HL-60 (cell line): ENCODE data around the gene ECEL1.
"Not testable (repeated sequence)": the region's sequence is repeated elsewhere in the genome, so short reads cannot be mapped to it uniquely, and the experiment has no call there.

ENCODE experiments used
- DNase-seq, 2 experiments: peaks; one replicate each; pipeline ENCODE4 v3.0.0-alpha.2; 2010 to 2020; ENCODE audit warnings: low read depth in 1 of 2, low spot score in 1 of 2
- H3K27ac ChIP-seq: fragments of 250-450 bp; sonication (Bioruptor Pico); replicated peaks from 2 replicates; pipeline ENCODE4 v1.5.1; 2020; ENCODE audit warnings: mild to moderate bottlenecking, moderate library complexity
- H3K27me3 ChIP-seq: fragments of 250-450 bp; sonication (Bioruptor Pico); 2 replicates; pipeline ENCODE4 v1.5.1; 2021; ENCODE audit warnings: mild to moderate bottlenecking, moderate library complexity; ENCODE audit not compliant: insufficient read depth, poor library complexity, severe bottlenecking
- H3K4me3 ChIP-seq: replicated peaks from 2 replicates; pipeline ENCODE4 v1.5.1; 2011; ENCODE audit warnings: mild to moderate bottlenecking, control low read depth, low read length; ENCODE audit not compliant: insufficient read depth
- GABPA ChIP-seq: IDR thresholded peaks from 2 replicates; pipeline ENCODE4 v1.6.1; 2012; ENCODE audit warnings: low read depth
- POLR2AphosphoS5 ChIP-seq: IDR thresholded peaks from 2 replicates; pipeline ENCODE4 v1.6.1; 2012; ENCODE audit warnings: low read depth
- SPI1 ChIP-seq: IDR thresholded peaks from 2 replicates; pipeline ENCODE4 v1.6.1; 2012; ENCODE audit warnings: low read depth, mild to moderate bottlenecking, borderline replicate concordance
- TF ChIP-seq, protein P1 (sequence below): IDR thresholded peaks from one replicate; pipeline ENCODE4 v1.5.1; 2011; ENCODE audit warnings: low read length, control low read depth, inconsistent platforms; ENCODE audit not compliant: insufficient read depth
- TF ChIP-seq, protein P2 (sequence below): IDR thresholded peaks from 2 replicates; pipeline ENCODE4 v1.6.1; 2012; ENCODE audit warnings: low read depth; ENCODE audit not compliant: insufficient replicate concordance

ECEL1 gene

DNA sequence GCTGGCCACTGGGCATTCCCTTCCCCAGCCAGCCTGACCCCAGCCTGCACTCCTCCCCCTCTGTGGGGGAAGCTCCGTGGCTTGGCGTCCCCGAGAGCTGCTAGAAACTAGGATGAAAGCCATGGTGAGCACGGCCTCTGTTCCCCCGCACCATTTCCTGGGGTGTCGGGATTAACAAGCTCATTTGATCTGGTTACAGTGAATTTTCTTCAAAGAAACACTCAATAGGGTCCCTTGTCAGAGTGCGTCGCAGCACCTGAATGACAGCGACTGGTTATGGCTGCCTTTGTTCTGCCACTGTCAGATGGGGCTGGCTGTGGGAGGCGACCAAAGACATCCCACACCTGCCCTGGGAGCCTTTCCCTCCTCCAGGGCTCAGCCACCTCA is 39.3 kb downstream of the ECEL1 start:
- no peak for DNase-seq
- peaks cover 2% of the 10 kb centered on the region for H3K27me3 ChIP-seq
- no peak overlapping the region for H3K4me3 ChIP-seq
- TF ChIP-seq POLR2AphosphoS5 (no peak), GABPA (no peak), SPI1 (no peak)
- TF ChIP-seq, protein P1, sequence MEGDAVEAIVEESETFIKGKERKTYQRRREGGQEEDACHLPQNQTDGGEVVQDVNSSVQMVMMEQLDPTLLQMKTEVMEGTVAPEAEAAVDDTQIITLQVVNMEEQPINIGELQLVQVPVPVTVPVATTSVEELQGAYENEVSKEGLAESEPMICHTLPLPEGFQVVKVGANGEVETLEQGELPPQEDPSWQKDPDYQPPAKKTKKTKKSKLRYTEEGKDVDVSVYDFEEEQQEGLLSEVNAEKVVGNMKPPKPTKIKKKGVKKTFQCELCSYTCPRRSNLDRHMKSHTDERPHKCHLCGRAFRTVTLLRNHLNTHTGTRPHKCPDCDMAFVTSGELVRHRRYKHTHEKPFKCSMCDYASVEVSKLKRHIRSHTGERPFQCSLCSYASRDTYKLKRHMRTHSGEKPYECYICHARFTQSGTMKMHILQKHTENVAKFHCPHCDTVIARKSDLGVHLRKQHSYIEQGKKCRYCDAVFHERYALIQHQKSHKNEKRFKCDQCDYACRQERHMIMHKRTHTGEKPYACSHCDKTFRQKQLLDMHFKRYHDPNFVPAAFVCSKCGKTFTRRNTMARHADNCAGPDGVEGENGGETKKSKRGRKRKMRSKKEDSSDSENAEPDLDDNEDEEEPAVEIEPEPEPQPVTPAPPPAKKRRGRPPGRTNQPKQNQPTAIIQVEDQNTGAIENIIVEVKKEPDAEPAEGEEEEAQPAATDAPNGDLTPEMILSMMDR, result no peak
- TF ChIP-seq, protein P2, sequence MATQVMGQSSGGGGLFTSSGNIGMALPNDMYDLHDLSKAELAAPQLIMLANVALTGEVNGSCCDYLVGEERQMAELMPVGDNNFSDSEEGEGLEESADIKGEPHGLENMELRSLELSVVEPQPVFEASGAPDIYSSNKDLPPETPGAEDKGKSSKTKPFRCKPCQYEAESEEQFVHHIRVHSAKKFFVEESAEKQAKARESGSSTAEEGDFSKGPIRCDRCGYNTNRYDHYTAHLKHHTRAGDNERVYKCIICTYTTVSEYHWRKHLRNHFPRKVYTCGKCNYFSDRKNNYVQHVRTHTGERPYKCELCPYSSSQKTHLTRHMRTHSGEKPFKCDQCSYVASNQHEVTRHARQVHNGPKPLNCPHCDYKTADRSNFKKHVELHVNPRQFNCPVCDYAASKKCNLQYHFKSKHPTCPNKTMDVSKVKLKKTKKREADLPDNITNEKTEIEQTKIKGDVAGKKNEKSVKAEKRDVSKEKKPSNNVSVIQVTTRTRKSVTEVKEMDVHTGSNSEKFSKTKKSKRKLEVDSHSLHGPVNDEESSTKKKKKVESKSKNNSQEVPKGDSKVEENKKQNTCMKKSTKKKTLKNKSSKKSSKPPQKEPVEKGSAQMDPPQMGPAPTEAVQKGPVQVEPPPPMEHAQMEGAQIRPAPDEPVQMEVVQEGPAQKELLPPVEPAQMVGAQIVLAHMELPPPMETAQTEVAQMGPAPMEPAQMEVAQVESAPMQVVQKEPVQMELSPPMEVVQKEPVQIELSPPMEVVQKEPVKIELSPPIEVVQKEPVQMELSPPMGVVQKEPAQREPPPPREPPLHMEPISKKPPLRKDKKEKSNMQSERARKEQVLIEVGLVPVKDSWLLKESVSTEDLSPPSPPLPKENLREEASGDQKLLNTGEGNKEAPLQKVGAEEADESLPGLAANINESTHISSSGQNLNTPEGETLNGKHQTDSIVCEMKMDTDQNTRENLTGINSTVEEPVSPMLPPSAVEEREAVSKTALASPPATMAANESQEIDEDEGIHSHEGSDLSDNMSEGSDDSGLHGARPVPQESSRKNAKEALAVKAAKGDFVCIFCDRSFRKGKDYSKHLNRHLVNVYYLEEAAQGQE, result no peak
- H3K27ac ChIP-seq, result no peak overlapping the region

DNA sequence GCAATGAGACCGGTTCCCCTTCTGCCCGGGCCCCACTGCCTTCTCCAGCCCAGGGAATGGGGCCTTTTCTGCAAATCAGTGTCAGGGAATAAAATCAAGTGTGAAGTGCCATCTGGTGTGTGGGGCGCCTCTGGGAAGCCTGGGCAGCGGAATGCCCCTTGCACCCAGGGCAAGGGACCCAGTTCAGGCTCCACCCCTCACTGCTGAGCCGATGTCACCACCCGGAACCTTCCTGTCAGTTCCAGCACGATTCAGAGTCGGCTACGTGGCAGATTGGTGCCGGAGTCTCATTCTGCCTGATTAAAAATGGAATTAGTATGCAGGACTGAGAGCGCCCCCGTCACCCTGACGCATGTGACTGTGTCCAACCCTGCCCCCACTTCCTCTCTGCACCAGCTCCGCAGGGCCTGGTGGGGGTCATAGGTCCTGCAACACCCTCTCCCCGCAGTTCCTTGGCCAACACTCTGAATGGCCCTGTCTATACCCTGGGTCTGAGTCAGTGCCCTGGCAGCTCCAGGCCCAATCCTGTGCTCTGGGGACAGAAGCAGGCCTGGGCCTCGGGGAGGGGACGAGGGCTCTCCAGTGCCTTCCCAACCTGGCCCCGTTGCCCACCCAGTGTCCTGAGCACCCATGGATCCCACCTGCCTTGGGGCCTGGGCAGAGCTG is 39.9 kb downstream of the ECEL1 start:
- no peak for TF ChIP-seq SPI1
- no peak for TF ChIP-seq POLR2AphosphoS5
- TF ChIP-seq, protein P2, result no peak
- TF ChIP-seq GABPA, result no peak
- TF ChIP-seq, protein P1, result no peak
- no peak for DNase-seq
- H3K27ac ChIP-seq, result no peak overlapping the region
- peaks cover 2% of the 10 kb centered on the region for H3K27me3 ChIP-seq
- H3K4me3 ChIP-seq, result no peak overlapping the region

DNA sequence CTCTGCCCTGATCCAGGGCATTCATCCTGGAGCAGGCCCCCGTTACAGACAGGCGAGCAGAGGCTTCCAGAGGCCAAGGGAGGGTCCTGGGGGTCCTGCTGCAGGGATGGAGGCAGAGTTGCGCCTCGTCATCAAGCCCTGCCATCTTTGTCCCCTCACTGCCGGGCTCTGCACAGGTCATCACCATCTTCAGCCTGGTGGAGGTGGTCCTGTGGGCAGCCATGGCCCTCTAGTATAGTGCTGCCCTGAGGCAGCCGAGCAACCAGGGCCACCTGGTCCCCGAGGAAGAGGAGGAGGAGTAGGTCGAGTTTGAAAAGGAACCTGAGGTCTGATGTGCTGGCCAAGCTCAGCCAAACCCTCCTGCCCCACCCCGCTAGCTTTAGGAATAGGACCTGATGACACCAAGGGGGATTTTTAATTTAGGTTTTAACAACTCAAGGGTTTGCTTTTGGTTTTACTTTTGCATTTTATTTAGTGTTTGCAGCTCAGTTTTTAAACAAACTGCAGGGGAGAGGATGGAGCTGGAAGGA is 40.5 kb downstream of the ECEL1 start:
- Histone ChIP-seq H3K4me3 (no peak overlapping the region), H3K27ac (no peak overlapping the region), H3K27me3 (peaks cover 2% of the 10 kb centered on the region)
- DNase-seq, result no peak
- TF ChIP-seq, protein P1, result no peak
- TF ChIP-seq GABPA (no peak), SPI1 (no peak)
- TF ChIP-seq, protein P2, result no peak

DNA sequence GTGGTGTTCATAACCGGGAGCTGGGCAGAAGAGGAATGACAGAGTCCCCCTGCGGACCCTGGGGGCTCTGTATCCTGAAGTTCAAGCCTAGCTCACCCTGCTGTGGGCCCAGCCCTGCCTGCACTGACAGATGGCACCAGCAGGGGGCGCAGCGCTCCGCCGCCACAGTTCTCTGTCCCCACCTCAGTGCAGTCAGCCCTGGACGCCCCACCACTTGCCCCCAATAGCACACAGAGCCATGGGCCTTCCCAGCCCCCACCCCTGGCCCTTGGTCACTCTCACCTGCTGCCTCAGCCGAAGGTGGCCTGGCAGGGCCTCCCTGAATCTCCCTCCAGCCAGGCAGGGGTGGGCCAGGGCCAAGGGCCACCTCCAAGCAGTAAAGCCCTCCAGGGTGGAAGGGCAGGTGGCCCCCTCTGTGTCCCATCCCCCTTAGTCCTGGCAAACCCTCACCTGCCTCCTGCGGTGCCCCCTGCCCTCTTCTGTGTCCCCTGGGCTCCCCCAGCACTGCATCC is 41.3 kb downstream of the ECEL1 start:
- H3K27ac ChIP-seq, H3K4me3 ChIP-seq, DNase-seq, H3K27me3 ChIP-seq: not testable (repeated sequence)

DNA sequence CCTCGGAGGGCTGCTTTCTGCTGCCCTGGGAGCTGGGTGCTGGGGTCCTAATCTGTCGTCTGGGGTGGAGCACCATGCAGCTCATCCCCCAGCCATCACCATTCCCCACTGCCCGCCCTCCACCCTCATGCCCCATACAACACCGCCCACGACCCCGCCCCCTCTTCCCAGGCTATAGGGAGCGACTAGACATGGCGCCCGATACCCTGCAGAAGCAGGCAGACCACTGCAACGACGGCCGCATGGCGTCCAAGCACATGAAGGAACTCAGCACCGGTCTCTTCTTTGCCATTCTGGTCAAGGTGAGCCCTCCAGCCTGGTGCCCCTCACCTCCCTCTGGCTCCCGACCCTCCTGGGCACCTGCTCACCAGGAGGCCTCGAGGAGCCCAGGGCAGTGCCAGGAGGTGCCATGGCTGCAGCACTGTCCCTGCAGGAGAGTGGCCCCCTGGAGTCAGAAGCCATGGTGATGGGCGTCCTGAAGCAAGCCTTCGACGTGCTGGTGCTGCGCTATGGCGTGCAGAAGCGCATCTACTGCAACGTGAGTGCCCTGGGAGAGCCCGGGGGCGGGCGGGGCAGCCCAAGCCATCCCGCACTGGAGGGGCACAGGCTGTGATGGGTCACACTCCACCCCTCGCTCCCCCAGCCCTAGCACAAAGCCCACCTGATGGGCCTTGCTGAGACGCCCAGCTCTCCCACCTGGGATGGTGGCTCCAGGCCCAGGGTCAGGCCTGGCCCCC is 42.3 kb downstream of the ECEL1 start:
- not testable (repeated sequence) for DNase-seq, H3K27me3 ChIP-seq, H3K4me3 ChIP-seq, H3K27ac ChIP-seq
